GM18511 (cell line): ENCODE results near the gene SLC24A5.

Experiments
- ATAC-seq: cut with Tn5 transposase; IDR thresholded peaks from one replicate; pipeline ENCODE4 v1.9.1; 2021; ENCODE audit warnings: mild to moderate bottlenecking, moderate library complexity; ENCODE audit not compliant: unreplicated experiment

SLC24A5 gene

DNA sequence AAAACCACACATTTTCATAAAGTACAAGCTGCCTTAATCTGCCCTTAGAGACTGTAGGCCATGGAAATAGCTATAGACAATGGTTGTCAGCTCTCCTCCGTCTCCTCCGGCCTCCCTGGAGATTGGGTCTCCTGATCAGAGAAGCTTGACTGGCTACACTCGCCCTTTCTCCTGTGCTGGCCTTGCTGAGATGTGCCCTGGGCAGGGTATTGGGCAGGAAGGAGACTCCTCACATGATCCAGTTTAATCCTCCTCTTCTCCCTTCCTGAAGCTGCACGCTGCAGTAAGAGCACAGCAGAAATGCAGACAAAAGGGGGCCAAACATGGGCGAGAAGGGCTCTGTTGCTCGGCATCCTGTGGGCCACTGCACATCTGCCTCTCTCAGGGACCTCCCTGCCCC, at the start of gene SLC24A5:
Gene SLC24A5 (plus strand): TSS at position 246 of the 400 bp plus-strand sequence. CDS start 55 bp downstream, at position 301.
- no peak for ATAC-seq

DNA sequence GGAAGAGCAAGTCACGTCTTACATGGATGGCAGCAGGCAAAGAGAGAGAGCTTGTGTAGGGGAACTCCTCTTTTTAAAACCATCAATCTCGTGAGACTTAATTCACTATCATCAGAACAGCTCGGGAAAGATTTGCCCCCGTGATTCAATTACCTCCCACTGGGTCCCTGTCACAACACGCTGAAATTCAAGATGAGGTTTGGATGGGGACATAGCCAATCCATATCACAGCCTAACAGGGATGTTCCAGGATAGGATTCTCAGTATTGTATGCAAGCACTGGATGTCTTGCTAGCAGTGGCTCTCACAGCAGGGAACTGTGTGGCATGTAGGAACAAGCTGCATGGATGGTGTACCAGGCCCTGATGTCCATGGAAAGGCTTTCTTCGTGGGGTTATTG, 47.8 kb upstream of the SLC24A5 start:
- no peak for ATAC-seq

DNA sequence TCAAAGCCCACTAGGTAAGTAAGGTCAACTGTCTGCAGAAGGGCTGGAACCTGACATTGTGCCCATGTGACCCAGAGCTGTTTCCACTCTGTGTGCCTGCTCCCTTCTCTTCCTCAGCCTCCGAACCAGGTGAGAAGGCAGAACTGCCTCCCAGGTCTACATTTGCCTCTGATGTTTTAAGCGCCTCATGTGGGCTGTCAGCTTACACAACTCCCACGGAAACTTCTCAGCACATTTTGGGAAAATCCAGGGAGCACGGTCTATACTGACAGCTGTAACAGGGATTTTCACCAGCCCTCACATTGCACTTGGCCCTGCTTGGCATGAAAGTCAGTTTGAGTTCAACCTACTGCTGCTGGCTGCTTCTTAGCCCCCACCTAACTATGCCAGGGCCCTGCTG, 46.9 kb upstream of the SLC24A5 start:
- ATAC-seq, result no peak

DNA sequence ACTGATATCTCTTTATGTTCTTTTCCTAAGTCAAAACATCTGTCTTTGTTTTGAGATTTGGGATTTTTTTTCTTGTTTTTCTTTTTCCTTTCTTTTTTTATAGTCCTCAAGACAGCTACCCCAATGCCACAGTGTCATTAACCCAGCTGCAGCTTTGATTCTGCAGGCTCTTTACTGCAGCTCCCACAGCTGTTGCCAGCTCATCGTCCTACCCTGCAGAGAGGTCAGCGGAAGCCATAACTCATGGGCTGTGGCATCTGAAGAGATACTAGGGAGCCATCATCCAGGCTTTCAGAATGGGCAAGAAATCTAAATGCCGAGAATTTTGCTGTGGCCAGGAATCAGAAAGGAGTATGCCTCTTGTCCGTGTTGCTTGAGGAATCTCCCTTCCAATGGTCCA, 44.3 kb upstream of the SLC24A5 start:
- ATAC-seq, result no peak

DNA sequence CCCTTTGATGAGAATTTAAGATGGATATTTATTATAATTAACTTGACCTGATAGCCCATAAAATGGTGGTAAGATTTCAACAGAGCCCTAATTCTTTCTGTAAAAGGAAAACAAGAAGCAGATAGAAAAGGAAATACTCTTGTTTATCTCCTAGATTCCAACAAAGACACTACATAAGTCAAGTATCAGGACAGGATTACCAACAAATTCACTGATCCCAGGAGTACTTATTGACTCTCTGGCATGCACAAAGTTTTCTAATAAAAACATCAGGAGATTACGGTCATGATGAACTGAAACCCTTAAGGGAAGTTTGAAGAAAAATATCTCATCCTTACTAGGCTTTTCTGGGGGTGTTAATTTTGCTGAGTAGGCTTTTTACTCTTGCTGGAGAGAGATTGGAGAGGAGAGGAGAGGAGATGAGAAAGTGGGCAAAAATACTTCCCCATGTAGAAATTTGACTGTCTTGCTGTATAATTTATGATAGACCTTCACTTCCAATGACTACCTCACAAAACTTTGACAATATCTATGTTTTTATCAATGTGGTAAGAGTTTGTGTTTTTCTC, 43.1 kb upstream of the SLC24A5 start:
- ATAC-seq, result no peak

DNA sequence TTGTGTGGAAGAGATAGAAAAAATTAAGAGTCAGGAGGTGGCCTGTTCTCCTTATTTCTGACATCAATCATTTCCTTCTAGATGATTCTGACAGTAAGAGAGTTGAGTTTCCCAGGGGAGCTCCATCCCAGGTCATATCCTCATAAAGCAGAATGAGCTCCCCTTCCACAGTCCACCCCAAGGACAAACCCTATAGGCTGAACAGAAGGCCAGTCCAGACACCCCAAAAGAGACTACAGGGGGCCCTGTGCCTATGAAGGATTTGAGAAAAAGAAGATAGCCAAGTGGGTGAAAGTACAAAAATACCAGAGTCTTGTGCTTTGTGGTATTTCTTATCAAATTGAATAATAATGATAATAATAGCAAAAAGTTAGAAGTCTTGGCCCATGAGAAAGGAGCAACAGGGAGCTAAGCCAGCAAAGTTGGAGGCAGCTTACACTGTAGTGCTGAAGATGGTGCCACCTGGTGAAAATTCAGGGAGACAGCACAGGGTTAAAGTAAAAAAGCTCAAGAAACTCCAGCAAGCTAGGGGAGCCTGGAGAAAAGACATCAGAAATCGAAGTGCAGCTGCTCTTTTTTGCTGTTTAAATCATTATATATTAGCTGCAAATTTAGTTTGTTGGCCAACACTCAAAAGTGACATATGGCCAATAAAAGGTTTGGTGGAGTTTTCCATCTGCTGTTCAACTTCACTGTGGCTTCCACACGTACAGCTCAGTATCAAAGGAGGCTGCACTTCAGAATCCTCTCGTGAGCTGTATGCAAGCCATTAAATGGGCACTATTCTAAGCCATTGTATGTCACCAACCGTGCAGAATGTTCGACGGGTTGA, 35.8 kb upstream of the SLC24A5 start:
- ATAC-seq, result no peak

DNA sequence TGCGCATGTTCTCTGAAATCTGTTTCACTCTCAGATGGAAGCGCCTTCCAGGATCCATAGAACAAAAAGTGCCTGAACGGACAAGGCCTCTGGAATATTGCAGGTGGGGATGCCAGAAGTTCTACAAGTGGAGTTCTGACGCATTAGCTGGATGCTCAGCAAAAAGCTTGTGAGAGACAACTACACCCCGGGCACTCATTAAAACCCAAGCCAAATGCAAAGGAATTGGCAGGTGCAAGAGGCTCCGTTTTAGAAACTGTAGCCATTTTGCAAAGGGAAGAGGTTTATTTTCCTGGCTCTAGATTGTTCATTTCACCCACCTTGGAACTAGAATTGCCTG, 35.2 kb upstream of the SLC24A5 start:
- no peak for ATAC-seq

DNA sequence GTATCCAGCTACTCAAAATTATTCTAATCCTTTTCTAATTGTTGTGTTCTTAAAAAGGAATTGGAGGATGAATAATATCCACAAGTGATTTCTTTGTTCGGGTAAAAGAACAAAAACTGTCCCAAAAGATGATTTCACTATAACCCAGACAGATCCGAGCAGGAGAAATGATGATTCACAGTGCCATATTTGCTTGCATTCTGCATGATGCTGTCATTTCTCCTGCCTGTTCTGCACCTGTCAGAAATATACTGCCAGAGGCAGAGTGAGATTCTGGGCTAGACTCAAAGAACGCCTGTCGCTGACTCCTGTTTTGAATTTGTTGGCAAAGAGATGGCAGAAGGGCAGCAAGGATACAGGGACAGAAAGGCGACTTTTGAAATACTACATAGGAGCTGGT, 34.7 kb upstream of the SLC24A5 start:
- no peak for ATAC-seq

DNA sequence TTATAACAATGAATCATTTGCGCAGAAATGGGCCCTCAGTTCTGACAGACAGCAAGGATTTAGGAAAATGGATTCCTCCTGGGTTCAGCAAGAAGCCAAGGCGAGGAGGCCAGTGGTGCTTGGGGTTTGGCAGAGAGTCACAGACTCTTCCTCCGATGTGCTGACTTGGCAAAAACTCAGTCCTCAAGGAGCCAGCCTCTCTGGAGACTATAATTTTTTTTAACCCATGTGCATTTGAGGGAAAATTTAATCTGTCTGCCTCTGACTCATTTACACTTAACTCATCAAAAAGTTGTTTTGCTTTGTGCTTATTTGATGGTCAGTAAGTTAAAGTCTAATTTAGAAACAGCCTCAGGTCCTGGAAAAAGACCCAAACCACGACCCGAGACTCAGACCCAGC, 34.2 kb upstream of the SLC24A5 start:
- no peak for ATAC-seq

DNA sequence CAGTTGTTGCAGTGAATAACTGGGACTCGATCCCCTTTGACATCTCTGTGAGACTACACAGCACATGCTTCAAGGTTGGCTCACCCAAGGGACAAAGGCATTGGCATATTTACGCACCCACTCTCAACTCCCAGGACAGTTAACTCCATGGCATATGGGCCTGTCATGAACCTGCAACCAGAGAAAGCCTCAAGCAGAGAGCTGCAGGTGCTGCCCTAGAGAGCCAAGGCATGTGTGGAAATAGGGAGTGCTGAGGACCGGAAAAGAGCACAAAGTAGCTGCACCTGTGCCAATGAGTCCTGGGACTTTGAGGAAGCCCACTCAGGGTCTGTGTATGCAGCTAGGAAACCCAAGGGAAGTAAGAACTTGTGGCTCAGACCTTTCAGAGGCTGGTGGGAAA, 32.9 kb upstream of the SLC24A5 start:
- no peak for ATAC-seq

DNA sequence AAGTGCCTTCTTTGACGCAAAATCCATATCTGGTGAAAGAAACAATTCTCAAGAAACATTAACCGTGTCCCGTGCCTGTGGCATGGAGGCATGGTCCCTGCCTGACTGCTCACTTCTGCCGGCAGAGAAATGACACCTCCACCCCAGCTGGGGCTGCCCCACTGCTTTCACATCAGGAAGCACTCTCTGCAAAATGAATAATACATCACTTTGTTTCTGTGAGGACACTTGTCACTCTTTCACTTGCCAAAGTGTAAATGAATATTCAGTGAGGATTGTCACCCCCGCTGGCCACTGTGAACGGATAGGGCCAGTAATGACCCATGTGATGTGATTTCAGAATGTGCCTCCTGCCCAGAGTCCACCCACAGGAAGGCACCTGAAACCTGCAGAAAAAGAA, 31.1 kb upstream of the SLC24A5 start:
- ATAC-seq, result peak; percentile 53

DNA sequence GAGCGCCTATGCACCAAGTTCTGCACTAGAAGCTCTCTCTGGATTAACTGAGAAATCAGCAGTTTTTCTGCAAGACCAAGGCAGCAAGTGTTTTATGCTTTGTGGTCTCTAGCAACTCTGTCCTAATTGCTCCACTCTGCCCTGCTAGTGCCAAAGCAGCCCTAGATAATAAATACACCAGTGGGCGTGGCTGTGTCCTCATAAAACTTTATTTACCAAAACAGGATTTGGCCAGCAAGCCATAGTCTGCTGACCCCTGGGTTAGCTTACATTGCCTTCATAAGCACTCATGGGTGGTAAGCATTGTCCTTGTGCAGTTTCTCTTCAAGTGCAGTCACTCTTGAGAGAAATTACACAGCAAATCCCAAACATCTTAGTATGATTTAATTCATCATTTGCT, 30.7 kb upstream of the SLC24A5 start:
- no peak for ATAC-seq

DNA sequence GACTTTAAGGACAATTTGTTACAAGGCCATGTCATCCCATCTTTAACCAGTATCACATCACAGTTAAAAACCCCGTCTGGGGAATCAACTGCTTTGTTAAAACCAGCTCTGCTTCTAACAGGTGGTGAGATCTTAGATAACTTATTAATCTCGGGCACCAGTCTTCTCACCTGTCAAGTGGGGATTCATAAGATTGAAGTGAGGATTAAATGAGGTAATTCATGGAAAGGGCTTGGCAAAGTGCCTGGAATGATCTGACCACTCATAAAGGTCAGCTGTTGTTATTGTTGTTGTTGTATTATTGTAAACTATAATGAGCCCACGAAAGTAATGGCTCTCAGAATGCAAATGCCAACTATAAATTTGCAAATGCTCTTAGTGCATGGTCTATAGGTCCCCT, 30.1 kb upstream of the SLC24A5 start:
- ATAC-seq, result no peak

DNA sequence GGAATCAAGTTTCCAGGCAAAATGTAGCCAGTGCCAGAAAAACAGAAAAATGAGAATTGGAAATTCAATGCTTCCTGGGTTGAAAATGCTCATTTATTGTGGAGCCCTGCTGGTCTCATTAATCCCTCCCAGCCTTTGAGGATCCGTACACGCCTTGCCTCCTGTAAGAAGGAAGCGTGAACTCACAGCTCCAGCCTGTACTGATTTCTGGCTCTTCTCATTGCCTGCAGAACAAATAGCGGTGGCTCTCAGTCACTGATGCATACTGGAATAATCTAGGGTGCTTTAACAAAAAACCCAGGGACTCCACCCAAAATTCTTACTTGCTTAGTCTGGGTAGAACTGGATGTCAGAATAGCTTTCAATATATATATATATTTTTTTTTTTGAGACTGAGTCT, 29.3 kb upstream of the SLC24A5 start:
- ATAC-seq, result no peak

DNA sequence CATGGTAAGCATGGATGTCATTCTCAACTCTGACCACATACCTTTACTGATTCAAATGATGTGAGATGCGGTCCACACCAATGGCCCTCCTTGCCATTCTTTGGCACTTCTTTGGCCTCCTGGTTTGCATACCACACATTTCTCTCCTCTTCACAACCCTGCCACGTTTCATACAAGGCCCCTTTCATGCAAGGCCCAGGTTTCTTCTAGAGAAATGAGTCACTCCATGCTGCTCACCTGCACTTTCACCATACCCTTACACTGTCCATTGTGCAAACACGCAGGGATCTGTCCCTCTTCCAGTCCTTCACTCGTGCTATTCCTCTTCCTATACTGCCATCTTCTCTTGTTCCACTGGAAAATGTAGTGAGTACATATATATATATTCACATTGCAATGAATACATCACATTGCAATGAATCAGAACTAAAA, 24.4 kb upstream of the SLC24A5 start:
- peak; percentile 78 for ATAC-seq

DNA sequence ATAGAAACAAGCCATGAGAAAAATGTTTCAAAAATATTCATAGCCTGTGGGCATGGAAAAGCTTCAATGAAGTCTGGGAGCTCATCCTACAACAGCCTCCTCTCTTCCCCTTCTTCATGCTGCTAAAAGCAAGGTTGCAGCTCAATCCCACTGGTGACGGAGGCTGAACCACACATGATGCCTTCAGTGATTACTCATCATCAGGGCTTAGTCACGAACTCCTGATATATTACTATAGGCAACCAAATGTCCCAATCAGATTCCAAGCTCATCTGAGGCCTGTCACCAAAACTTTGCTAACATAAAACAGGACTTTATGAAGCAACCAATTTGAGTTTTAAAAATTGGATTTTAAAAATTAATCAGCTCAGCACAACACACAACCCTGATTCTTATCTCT, 24.0 kb upstream of the SLC24A5 start:
- no peak for ATAC-seq

DNA sequence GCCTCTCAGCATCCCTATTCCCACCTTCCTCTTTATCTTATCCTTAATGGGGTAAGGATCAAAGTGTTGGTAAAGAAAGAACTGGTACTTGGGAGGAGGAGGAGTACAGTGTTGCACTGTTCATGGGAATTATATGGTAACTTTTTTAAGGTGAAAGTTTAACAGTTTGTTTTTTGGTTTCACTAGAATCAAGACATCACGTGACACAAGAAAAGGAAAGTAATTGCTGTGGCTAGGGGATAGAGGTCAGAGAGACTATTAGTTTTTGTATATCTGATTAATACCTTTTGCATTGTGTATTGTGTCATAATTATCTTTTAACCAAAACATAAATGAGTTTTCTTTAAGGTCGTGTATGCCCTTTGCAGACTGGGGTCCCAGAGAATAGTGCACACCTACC, 23.5 kb upstream of the SLC24A5 start:
- no peak for ATAC-seq

DNA sequence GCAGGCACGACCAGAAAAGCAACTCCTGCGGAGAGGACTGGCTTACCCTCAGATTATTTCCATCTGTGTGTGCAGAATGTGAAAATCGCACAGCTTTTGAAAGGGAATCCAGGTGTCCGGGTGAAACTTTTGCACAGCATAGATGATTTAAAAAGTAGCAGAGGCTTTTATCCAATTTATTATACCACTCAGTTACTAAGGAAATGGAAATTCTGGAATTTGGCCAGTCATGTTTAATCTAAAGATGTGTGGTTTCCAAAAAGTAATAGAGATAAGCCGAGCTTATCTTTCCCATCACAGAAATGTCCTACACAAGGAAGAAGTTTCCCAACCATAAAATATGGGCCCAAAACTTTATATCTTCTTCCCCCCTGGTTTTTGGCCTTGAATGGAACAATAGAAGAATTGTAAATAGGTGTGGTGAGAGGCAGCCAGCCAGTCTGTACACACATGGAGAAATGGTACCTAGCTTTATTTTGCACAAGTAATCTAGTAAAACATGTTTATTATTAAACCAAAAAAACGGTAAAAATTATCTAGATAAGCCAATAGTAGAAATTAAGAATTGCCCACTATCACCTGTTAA, 19.3 kb upstream of the SLC24A5 start:
- no peak for ATAC-seq

DNA sequence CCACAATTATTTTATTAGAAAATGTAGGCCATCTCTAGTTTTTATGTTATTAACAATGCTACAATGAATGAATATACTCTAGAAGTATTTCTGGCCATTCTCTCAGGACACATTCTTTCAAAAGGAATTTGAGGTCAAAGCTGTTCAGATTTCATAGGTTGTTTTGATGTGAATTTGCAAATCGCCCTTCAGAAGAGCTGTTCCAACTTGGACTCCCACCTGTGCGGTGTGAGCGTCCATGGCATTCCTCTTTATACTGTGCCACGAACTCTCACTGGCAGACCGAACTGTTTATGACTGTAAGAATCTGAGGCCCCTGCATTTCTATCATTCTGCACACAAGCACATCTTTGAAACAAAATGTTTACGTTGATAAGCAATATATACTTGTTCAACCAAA, 18.6 kb upstream of the SLC24A5 start:
- no peak for ATAC-seq

DNA sequence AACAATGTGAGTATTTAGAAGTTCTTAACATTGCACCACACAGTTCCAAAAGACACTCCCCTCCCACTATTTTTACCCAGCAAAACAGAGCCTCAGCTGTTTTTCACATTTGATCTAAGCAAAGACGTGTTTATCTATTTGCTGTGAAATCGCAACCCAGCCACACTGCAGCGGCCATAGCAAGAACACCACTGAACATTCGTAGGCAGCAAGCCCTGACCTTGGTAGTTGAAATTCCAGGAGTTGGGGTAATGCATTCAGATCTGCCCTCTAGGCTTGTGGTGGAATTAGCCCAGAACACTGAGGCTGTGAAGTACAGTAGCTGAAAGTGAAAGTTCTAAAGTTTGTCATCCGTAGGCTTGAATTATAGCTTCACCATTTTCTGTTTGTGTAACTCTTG, 17.1 kb upstream of the SLC24A5 start:
- ATAC-seq, result no peak

DNA sequence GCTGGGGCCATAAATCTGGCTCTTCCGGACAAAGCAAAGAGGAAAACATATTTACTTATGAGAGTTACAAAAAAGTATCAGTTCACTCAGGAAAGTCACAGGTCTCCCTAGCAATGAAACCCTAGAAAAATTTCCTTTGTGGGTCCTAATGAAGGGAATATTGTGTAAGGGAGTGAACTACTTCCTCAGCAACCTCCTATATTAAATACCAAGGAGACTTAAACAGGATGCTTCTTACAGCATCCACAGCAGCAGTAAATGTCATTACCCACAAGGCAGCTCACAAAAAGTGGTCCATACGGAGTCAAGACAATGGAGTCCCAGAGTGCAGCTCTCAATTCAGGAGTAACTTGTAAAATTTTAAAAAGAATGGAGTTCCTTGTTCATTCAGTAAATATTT, 14.9 kb upstream of the SLC24A5 start:
- ATAC-seq, result no peak

DNA sequence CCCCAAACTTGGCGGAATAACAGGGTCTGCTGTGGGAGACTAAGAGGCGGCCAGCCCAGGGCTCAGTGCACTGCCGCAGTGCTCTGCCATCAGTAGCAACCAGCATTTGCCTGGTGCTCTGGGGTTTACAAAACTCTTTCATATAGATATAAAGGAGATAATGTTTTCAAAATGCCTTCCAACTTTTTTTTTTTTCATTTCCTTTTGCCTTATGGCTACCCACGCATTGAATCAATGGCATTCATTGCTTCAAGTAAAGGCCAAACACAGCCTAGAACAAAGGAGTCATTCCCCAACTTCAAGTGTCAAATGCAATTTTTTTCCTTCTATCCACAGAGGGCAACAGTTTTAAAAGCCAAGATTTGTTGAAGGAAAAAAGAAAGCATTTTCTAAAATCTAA, 11.6 kb upstream of the SLC24A5 start:
- ATAC-seq, result no peak
